Measurements from ENCODE around the gene GARRE1.

The GARRE1 gene

GRCh38 chr19:34248941-34249340 is 5.4 kb upstream of the GARRE1 start:
- no peak for TF ChIP-seq EGR1 (IDR thresholded peaks at IDR 0.05)

GRCh38 chr19:34254698-34255432 is 511 bp downstream of the GARRE1 start:
- TF ChIP-seq MAX (IDR thresholded peaks at IDR 0.05) (peak; percentile 42; the same call in 1 of the 2 replicates), ZBTB7A (IDR thresholded peaks at IDR 0.05; ENCODE audit: low read depth) (no peak)

- TF ChIP-seq ZBTB7A (IDR thresholded peaks at IDR 0.05; ENCODE audit: low read depth) (no peak), CREB1 (IDR thresholded peaks at IDR 0.05; ENCODE audit: low read depth) (no peak), EP300 (IDR thresholded peaks at IDR 0.05; ENCODE audit: borderline replicate concordance) (no peak), RAD21 (IDR thresholded peaks at IDR 0.05; ENCODE audit: low read depth) (no peak), EGR1 (IDR thresholded peaks at IDR 0.05) (no peak), FOXM1 (IDR thresholded peaks at IDR 0.05; ENCODE audit: borderline replicate concordance, low read depth) (no peak), USF1 (IDR thresholded peaks at IDR 0.05) (no peak), NFIC (IDR thresholded peaks at IDR 0.05) (no peak), CEBPB (IDR thresholded peaks at IDR 0.05) (no peak), YY1 (IDR thresholded peaks at IDR 0.05; ENCODE audit: low read depth) (no peak), TEAD4 (IDR thresholded peaks at IDR 0.05) (no peak), REST (IDR thresholded peaks at IDR 0.05; ENCODE audit: low read depth) (no peak), MAX (IDR thresholded peaks at IDR 0.05) (no peak), TCF12 (IDR thresholded peaks at IDR 0.05; ENCODE audit: low read depth) (no peak), TAF1 (IDR thresholded peaks at IDR 0.05; ENCODE audit: low read depth) (no peak)
Observed at GRCh38 chr19:34255546-34255945, 1.2 kb downstream of the GARRE1 start.

GRCh38 chr19:34256835-34257558 is 2.6 kb downstream of the GARRE1 start:
- TF ChIP-seq TAF1 (IDR thresholded peaks at IDR 0.05; ENCODE audit: low read depth) (no peak), ZBTB7A (IDR thresholded peaks at IDR 0.05; ENCODE audit: low read depth) (no peak), REST (IDR thresholded peaks at IDR 0.05; ENCODE audit: low read depth) (no peak), CREB1 (IDR thresholded peaks at IDR 0.05; ENCODE audit: low read depth) (no peak), YY1 (IDR thresholded peaks at IDR 0.05; ENCODE audit: low read depth) (no peak), RAD21 (IDR thresholded peaks at IDR 0.05; ENCODE audit: low read depth) (no peak)

- TF ChIP-seq NFIC (IDR thresholded peaks at IDR 0.05) (no peak), FOXM1 (IDR thresholded peaks at IDR 0.05; ENCODE audit: borderline replicate concordance, low read depth) (no peak), USF1 (IDR thresholded peaks at IDR 0.05) (no peak), YY1 (IDR thresholded peaks at IDR 0.05; ENCODE audit: low read depth) (no peak), ZBTB7A (IDR thresholded peaks at IDR 0.05; ENCODE audit: low read depth) (no peak), TCF12 (IDR thresholded peaks at IDR 0.05; ENCODE audit: low read depth) (no peak), REST (IDR thresholded peaks at IDR 0.05; ENCODE audit: low read depth) (no peak), TEAD4 (IDR thresholded peaks at IDR 0.05) (no peak)
Observed at GRCh38 chr19:34257559-34257924, 3.2 kb downstream of the GARRE1 start.

All from Ishikawa (cell line).